DMS153 treated with DMSO at 0.1 percent for 48 hours (cell line): ENCODE data around the gene CCNY.

Experiments
- DNase-seq: peaks from one replicate; lab custom pipeline; 2025; ENCODE audit not compliant: unreplicated experiment; lab: John Stamatoyannopoulos, UW

CCNY gene

DNA sequence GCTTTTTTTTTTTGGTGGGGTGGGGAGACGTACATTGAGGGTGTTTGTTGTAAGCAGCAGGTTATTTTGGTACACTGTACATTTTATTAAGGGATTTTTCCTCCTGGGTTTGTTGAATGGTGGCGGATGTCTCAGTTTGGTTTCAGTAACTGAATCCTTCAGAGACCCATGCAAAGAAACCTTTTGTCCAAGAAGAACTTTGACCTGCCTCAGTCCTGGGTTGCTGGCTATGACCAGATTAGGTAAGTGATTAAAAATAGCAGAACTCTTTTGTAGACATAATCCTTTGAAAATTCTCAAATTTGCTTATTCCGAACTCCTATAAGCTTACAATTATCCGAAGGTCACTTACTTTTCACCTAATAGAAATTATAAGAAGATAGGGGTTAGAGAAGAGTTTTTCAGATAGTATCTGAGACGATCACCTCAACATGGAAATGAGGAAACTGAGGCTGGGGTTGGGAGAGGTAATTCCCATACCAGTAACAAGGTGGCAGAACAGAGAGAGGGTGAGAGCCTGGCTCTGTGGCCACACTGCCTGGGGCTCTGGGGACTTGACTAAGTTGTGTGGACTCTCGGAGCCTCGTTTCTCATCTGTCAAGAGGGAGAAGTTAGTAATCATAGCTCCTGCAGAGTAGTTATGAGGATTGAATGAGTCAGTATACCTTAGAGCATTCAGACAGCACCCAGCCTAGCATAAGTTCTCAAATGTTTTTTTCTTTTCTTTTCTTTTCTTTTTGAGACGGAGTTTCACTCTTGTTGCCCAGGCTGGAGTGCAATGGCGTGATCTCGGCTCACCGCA lies 87.4 kb downstream of the CCNY start:
- DNase-seq = no peak

DNA sequence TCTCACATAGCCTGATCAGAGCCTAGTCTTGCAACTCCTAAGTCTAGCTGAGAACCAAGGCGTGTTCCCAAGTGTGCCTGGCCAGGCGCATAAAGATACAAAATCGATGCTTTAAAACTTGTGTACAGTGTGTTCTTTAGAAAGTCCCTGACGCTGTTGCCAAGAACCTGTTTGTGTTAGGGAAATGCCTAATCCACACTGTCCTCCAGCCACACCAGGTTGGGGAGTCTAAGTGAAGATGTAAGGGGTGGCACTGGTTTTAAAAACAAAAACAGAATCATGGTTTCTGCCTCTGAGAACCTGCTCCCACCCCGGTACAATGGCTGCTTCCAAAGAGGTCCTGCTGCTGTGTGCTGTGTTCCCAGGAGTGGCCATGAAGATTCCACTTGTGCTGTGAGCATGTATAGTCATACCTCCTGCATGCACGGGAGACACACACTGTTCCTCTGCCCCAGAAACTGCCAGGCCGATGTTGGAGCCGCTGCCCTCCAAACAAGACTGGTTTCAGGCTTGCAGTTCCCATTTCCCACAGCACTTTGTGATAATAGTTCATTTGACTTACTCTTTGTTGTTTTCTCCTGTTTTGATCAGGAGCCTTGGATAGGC lies 88.5 kb downstream of the CCNY start:
- no peak for DNase-seq

DNA sequence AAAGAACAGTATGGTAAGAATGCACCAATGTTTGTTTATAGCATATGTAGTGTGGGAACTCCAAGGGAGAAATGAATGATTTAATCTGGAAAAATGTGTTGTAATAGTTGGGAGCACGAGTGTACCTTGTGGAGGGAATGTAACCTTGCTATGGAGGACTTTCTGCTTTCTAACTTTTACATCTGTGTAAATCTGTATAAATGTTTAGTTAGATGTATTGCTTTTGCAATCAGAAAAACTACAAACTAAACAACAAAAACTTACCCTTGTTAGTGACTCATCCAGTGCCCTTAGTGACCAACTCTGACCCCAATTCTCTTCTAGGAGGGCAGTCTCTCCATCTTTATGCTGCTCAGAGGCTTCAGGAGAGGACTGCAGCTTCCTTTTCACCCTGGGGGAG lies 89.3 kb downstream of the CCNY start:
- DNase-seq = no peak

DNA sequence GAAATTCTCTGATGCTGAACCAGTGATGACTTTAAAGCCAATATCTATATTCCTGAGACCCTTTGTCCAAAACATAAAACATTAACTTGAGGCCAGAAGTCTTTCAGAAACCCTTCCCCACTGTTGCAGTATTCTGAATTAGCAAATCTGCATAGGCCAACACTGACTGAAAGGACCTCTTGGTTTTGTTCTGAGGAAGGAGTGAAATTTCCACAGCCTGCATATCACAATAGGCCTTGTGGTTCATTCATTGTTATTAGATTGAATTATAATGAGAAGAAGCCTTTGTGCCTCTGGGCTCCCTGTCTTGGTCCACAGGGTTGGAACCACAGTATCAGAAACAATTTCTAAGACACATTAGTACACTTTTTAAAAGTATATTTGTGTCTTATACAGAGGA lies 90.3 kb downstream of the CCNY start:
- DNase-seq = no peak

DNA sequence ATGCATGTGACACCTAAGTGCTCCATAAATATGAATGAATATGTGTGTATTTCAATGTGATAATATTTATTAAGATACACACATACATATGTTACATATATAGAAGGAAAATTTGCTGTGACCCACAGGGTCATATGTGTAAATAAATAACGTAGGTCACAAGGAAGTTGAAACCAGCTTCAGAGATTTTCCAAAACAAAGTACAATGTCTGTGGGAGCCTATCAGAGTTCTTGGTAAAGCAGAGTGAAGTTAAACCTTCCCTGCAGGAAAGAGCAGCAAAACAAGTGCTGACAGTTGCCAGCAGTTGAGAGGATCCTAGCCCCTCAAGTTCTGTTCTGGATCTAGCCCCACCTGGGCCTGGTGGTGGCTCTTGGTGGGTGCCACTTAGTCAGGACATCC lies 91.2 kb downstream of the CCNY start:
- DNase-seq = no peak

DNA sequence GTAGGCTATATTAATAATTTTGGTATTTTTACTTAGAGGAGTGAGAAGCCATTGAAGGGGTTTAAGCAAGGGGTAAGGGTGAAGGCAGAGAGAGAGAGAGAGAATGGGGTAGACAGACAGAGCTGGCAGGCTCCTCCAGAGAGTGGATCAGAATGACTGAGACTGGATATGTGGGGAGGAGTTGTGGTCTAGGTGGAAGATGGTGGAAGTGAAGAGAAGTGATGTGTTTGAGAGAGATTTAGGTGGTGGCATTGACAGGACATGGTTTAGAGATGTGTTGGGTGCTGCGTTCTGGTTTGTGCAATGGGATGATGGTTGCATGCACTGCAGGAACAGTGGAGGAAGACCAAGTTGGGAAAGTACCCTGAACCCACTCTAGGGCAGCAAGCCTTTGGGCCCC lies 92.2 kb downstream of the CCNY start:
- DNase-seq = no peak

DNA sequence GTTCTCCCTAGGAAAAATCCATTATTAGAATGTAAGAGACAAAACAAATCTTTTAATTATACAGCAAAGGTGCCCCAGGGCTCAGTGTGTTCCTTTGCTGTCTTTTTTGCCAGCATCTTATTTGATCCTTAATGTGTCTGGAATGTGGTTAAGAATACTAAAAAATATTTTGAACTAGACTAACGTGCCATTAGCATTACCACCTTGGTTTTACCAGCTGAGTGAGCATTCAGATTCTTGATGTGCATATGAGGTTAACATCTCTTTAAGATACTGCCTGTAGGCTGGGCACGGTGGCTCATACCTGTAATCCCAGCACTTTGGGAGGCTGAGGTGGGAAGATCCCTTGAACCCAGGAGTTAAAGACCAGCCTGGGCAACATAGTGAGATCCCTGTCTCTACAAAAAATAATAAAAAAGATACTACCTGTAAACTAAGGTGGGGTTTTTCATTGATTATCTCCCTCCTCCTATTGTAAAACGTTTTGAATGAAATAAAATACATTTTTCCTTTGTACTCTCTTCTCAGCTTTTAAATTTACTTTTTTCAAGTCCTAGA lies 96.6 kb downstream of the CCNY start:
- no peak for DNase-seq

DNA sequence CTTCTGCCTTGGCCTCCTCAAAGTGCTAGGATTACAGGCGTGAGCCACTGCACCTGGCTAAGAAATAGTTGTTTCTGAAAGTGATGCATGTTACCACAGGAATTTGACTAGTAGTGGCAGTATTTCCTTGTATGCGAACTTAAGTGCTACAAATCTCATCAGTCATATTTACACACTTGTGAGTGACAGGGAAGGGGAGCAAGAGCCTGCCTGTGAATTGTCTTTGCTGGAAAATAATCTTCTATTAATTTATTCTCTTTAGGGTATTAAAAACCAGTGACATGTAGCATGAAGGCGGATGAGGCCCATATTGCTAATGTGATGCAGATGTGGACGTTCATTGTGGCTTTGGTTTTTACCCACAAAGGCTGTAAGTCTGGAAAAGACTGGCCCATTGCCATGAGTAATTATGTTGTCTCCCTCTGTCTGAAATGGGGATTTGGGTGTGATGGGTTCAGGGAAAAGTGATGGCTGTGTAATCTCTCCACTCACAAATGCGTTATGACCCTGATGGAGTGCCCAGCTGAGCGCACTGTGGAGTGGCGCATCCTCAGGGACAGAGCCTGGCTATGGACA lies 97.6 kb downstream of the CCNY start:
- DNase-seq = no peak

DNA sequence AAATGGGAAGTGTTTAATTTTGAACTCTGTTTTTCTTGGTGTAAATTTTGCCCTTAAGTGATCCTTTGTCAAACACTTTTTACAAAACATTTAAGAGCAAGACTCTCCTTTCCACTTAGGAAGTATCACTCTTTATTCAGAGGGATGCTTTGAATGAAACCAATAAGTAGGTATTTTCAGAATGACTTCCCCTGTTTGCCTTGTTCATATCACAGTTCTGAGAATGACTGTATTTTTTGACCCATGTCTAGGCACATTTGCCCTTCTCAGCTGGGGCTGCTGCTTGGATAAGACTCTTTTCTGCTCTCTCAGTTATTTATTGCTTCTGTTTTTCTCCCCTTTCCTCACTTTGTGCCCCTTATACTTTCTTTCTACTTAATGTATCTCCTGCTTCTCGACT lies 98.2 kb downstream of the CCNY start:
- no peak for DNase-seq

DNA sequence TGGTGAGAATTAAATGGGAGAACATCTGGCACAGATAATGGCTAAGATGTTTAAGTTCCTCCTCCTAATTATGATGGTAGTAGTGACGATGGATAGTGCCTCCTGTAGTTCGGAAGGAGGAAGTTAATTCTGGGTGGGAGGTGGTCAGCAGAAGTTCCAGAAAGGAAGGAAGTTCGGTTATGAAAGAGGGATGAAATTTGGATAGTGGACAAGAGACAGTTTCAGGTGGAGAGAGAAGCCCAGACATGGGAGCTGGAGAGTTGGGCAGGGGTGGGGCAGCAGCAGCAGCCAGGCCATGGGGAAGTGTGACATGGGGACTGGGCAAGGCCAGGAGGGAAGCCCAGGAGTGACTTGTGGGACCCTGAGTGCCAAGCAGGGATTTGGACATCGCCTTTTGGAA lies 99.5 kb downstream of the CCNY start:
- no peak for DNase-seq

DNA sequence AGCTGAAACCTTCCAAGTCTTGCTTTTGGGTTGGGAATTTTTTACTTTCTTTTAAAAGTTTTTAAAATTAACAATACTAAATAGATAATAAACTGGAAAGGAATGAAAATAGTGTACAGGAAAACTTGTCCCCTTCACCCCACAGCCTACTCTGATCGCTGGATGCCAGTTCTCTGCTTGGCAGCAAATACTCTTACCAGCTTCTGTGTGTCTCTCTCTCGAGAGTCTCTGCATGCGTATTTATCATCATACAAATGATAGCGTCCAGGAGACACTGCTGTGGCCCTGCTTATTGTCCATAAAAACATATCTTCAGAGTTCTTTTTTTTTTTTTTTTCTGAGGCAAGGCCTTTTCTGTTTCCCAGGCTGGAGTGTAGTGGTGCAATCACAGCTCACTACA lies 101.5 kb downstream of the CCNY start:
- no peak for DNase-seq

DNA sequence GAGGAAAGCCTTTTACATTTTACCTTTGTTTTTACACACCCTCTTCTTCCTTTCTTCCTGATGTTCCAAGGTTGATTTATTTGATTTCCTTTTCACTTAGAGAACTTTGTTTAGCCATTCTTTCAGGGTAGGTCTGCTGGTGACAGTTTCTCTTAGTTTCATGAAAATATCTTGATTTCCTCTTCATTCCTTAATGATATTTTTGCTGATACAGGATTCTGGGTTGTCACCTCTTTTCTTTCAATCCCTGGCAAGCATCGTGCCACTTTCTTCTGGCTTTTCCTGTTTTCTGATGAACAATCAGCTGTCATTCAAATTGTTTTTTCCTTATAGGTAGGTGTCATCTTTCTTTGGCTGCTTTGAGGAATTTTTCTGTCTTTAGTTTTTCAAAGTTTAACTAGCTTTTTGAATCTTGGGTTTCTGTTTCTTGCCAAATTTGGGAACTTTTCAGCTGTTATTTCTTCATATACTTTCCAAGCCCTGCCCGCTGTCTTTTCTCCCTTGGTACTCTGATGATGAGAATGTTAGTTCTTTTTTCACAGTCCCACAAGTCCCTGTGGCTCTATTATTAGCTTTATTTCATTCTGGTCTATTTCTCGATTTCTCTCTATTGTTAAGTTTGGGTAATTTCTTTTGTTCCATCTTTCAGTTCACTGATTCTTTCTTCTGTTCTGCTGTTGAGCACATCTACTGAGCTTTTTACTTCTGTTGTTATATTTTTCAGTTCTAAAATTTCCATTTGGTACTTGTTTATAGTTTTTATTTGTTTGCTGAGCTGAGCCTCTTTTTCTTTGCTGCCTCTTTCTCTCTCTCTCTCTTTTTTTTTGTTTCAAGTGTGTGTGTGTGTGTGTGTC lies 102.6 kb downstream of the CCNY start:
- no peak for DNase-seq

DNA sequence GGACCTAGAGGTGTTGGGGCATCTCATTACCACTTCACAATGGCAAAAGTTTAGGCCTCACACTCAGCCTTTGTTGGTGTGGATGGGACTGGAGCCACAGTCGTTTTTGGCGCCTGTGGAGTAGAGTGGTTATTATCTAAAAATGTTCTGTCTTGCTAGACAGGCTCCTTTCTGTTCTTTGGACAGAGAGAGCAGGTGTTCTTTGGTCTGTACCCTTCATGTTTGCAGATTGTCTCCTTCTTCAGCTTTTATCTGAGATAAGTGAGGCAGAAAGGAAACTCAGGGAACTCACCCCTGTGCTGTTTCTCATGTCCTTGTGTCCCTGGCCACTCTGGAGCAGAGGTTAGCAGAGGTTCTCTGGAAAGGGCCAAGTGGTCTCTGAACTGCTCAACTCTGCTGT lies 103.7 kb downstream of the CCNY start:
- no peak for DNase-seq

DNA sequence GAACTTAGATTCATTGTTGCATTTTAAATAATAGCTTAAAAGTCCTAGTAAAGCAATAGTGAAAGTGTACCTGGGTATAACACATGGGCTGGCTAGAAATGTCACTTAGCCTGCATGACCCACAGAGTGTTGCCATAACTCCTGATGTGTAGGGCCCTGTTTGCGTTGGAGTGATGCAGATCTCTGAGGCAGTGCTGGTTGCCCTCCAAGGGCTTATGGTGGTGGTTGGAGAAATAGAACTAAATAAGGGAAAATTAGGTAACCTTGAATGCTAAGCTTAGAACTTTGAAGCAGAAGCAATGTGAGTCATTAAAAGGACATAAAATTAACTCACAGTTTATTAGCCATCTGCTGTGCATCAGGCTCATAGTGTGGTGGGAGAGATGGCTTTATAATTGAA lies 105.7 kb downstream of the CCNY start:
- DNase-seq = no peak

DNA sequence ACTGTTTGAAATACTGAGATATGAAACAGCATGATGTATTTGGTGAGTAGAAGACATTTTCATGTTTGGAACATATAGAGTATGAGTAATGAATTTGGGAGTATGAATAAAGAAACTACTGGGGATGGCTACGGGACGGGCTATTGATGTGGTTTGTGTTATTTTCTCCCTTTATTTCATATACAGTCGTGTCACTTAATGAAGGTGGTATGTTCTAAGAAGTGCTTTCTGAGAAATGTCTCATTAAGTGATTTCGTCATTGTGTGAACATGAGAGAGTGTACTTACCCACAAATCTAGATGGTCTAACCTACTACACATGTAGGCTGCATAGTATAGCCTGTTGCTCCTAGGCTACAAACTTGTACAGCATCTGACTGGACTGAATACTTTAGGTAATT lies 106.3 kb downstream of the CCNY start:
- no peak for DNase-seq

DNA sequence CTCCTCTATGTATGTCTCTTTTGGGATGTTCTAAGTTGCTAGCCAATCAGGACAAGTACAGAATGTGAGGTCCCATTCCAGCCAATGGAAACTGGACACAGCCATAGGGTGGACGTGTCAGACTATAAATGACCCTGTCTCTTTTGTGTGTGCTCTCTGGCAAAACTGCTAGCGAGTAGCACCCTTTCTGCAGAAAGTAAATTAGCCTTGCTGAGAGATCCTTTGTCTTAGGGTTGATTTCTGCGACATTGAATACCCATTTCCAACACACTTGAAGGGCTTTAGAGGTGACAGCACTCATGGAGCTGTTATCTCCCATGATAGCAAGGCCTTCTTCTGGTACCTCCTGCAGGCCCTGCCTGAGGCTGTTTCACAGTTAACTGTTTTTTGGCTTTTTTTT lies 107.5 kb downstream of the CCNY start:
- no peak for DNase-seq

DNA sequence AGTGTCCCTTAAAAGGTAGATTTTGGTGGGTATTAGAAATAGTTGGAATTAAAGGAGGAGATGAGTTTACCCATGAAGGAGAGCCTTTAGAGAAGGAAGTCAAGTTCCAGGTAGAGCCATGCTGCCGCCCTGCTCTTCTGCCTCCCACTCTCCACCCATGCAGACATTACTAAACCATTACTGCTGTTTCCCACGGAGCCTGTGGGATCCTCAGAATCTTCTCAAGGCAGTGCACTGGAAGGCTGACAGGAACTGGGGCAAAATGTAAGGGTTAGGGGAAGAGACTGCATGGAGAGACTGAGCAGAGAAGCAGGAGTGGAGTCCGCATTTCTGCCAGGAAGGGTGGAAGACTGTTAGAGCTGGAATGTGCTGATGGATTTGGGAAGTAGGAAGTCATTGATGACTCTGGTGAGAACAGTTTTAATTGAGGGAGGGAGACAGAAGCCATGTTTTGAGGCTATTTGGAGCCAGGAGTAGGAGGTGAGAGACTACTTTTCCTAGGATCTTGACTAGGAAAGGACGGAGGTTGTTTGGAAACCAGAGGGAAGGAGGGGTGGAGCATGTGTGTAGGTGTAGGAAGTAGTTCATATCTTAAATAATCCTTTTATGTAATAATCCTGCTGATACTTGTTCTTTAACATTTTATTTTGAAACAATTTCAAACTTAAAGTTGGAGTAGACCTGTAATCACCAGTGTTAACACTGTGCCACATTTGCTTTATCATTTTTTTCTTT lies 109.0 kb downstream of the CCNY start:
- DNase-seq = no peak

DNA sequence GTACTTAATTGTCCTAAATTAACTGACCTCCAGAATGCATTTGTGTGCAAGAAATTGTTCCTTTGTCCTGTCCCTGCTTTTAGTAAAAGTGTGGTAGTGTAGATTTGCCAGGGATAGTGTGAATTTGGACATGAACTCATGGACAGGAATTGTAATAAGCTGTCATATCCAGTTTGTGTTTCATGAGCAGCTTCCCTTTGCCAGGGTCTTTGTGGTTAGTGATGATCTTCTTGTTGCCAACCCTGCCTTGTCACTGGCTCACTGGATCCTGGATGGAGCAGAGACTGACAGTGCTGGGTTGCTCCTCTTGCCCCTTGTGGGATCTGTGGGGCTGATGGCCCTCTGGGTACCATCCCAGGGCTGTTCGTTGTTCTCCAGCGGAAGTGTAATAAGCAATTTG lies 110.1 kb downstream of the CCNY start:
- DNase-seq = no peak

DNA sequence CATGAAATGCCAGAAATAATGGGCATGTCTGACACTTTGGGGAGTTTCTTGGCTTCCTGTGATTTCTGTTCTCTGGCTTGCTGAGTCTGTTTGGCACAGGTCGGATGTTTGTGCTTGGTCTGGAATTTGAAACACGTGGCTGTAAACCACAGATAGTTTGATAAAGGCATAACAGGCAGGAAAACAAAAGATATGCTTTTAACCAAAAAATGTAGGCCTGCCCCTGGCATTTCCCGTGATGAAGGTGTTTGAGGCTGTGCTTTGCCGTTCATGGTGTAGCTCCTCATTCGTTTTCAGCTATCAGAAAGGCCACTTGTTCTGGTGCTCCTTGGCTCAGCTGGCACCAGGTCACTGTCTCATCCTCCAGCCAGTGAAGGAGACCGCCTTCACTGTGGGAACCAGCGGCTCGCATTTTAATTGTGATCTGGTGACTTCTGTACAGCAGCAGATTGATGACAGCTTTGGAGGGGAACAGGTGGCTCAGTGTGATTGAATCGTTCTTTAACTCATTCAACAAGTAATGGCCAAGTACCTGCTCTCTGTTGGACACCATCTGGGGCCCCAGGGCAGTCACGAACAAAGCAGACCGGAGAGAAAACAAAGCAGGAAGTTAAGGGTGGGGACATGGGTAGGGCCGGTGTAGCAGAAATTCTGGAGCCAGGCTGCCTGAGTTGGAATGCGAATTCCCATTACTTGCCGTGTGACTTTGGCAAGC lies 111.5 kb downstream of the CCNY start:
- peak; percentile 6 for DNase-seq
